Esophagus muscularis mucosa (tissue), 3 donors: Measurements from ENCODE around the gene OR1L6.

Source experiments
- POLR2AphosphoS5 ChIP-seq, 2 donors: sonication (generic); formaldehyde crosslinking; IDR thresholded peaks; one replicate each; pipeline ENCODE4 v1.6.1; 2017; ENCODE audit warnings: antibody characterized with exemption in 2 of 2
- TF ChIP-seq, protein P1 (sequence below), 3 experiments: fragments of 200-600 bp in 2 of 3; fragments of 450-650 bp in 1 of 3; sonication (generic) in 2 of 3; IDR thresholded peaks; one replicate each; pipeline ENCODE4 v1.5.1; 2017 to 2019; ENCODE audit warnings: antibody characterized with exemption in 3 of 3, mild to moderate bottlenecking in 2 of 3, moderate library complexity in 1 of 3

DNA sequence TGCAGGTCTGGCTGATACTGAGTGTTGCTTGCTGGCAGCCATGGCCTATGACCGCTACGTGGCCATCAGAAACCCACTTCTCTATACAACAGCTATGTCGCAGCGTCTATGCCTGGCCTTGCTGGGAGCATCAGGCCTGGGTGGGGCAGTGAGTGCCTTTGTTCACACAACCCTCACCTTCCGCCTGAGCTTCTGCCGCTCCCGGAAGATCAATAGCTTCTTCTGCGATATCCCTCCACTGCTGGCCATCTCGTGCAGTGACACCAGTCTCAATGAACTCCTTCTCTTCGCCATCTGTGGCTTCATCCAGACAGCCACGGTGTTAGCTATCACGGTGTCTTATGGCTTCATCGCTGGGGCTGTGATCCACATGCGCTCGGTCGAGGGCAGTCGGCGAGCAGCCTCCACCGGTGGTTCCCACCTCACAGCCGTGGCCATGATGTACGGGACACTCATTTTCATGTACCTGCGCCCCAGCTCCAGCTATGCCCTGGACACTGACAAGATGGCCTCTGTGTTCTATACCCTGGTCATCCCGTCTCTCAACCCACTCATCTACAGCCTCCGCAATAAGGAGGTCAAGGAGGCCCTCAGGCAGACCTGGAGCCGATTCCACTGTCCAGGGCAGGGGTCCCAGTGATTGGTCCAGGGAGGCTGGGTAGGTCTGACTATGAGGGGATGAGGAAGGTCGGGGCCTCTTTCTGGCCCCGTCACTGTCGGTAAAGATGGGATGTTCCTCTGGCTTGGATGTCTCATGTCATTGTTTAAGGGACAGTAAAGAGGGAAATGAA lies 47.3 kb downstream of the OR1L6 start:
- TF ChIP-seq POLR2AphosphoS5 (IDR thresholded peaks at IDR 0.05): no peak
- TF ChIP-seq, protein P1, sequence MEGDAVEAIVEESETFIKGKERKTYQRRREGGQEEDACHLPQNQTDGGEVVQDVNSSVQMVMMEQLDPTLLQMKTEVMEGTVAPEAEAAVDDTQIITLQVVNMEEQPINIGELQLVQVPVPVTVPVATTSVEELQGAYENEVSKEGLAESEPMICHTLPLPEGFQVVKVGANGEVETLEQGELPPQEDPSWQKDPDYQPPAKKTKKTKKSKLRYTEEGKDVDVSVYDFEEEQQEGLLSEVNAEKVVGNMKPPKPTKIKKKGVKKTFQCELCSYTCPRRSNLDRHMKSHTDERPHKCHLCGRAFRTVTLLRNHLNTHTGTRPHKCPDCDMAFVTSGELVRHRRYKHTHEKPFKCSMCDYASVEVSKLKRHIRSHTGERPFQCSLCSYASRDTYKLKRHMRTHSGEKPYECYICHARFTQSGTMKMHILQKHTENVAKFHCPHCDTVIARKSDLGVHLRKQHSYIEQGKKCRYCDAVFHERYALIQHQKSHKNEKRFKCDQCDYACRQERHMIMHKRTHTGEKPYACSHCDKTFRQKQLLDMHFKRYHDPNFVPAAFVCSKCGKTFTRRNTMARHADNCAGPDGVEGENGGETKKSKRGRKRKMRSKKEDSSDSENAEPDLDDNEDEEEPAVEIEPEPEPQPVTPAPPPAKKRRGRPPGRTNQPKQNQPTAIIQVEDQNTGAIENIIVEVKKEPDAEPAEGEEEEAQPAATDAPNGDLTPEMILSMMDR (IDR thresholded peaks at IDR 0.05): no peak
